T-cell (primary cell): ENCODE data around the gene SNAPC2. TPM values are rescaled to one million over a fixed set of nuclear protein-coding genes. Genes with fewer than 3 reads are reported as not detected.

Experiments used
- ATAC-seq, 4 experiments: fragments of 200-7000 bp in 3 of 4; fragments of 150-1000 bp in 1 of 4; cut with Tn5 transposase; replicated peaks in 1 of 4; 1 replicate in 3 of 4; 2 replicates in 1 of 4; pipeline ENCODE4 v1.10.0; 2021; ENCODE audit warnings: moderate library complexity in 3 of 4, mild to moderate bottlenecking in 2 of 4, moderate number of reproducible peaks in 1 of 4
- CTCF ChIA-PET, 2 donors: fragments of 300-600 bp; sonication (Branson Sonifier 250); formaldehyde crosslinking; loops; one replicate each; lab custom pipeline; 2022; ENCODE audit warnings: antibody characterized with exemption in 2 of 2; lab: Charles Lee
- POLR2A ChIA-PET, 2 donors: fragments of 300-600 bp; sonication (Branson Sonifier 250); formaldehyde crosslinking; loops; one replicate each; lab custom pipeline; 2022; ENCODE audit warnings: antibody characterized with exemption in 2 of 2; lab: Charles Lee
- DNase-seq, 35 experiments: peaks; one replicate each; pipeline versions ENCODE4 v3.0.0 to v3.0.0-alpha.2; 2013 to 2023
- H3K27ac ChIP-seq: one replicate; pipeline ENCODE4 v1.5.1; 2013; ENCODE audit warnings: low read length
- H3K27me3 ChIP-seq, 2 experiments: replicated peaks in 1 of 2; 1 replicate in 1 of 2; 2 replicates in 1 of 2; pipeline versions ENCODE4 v1.6.1 to v1.7.0; 2013; ENCODE audit warnings: low read length in 1 of 2, mixed read lengths in 1 of 2; ENCODE audit not compliant: control insufficient read depth in 2 of 2, insufficient read depth in 2 of 2; ENCODE audit errors: extremely low read depth in 1 of 2
- H3K36me3 ChIP-seq, 2 donors: 1 replicate in 1 of 2; 2 replicates in 1 of 2; pipeline versions ENCODE4 v1.6.1 to v1.7.0; 2013; ENCODE audit warnings: low read length in 1 of 2; ENCODE audit not compliant: control insufficient read depth in 2 of 2, insufficient read depth in 1 of 2; ENCODE audit errors: extremely low read depth in 1 of 2
- H3K4me1 ChIP-seq, 2 experiments: 1 replicate in 1 of 2; 2 replicates in 1 of 2; pipeline versions ENCODE4 v1.6.1 to v1.7.0; 2013; ENCODE audit warnings: low read length in 2 of 2, mixed read lengths in 1 of 2; ENCODE audit not compliant: insufficient read depth in 2 of 2, control insufficient read depth in 1 of 2; ENCODE audit errors: extremely low read depth in 1 of 2
- H3K4me3 ChIP-seq, 2 donors: 1 replicate in 1 of 2; 2 replicates in 1 of 2; pipeline versions ENCODE4 v1.5.1 to v1.7.0; 2013; ENCODE audit warnings: mild to moderate bottlenecking in 2 of 2, low read length in 1 of 2, moderate library complexity in 1 of 2; ENCODE audit not compliant: control insufficient read depth in 1 of 2; ENCODE audit errors: extremely low read depth in 1 of 2
- H3K9me3 ChIP-seq: 2 replicates; pipeline ENCODE4 v1.7.0; 2013
- H3K27ac Mint-ChIP-seq, 2 donors: one replicate each; pipeline ENCODE4 v1.8.0; 2020 to 2021; ENCODE audit warnings: mild to moderate bottlenecking in 2 of 2, mixed read lengths in 2 of 2
- H3K27me3 Mint-ChIP-seq, 2 donors: one replicate each; pipeline ENCODE4 v1.8.0; 2021 to 2022; ENCODE audit warnings: mixed read lengths in 2 of 2
- H3K36me3 Mint-ChIP-seq: one replicate; pipeline ENCODE4 v1.8.0; 2021; ENCODE audit warnings: mixed read lengths
- H3K4me1 Mint-ChIP-seq, 3 donors: one replicate each; pipeline ENCODE4 v1.8.0; 2020 to 2022; ENCODE audit warnings: mixed read lengths in 3 of 3, mild to moderate bottlenecking in 1 of 3
- H3K4me3 Mint-ChIP-seq, 3 donors: one replicate each; pipeline ENCODE4 v1.8.0; 2020 to 2022; ENCODE audit warnings: mild to moderate bottlenecking in 3 of 3, mixed read lengths in 3 of 3, moderate library complexity in 3 of 3
- H3K9me3 Mint-ChIP-seq, 3 donors: one replicate each; pipeline ENCODE4 v1.8.0; 2020 to 2022; ENCODE audit warnings: mixed read lengths in 3 of 3
- WGBS: methylation state at CpG from one replicate; pipeline ENCODE4 v1.1.5; 2013; ENCODE audit warnings: missing lambda C conversion rate; ENCODE audit not compliant: insufficient coverage; 5-methylcytosine and 5-hydroxymethylcytosine counted together
- total RNA-seq, 35 experiments: library from RNA in 6 of 35; stranded (reverse) in 6 of 35; fragments of 120-200 nt in 1 of 35; gene quantifications; one replicate each; pipeline versions ENCODE4 v1.2.1 to v1.2.4 and lab custom pipeline; 2013 to 2026

SNAPC2 gene
- total RNA-seq, 5 donors from 2014 or later (not counting 1 experiment from before 2014, with no cell fraction given): 9.0 to 22.9 (median 18.6) TPM

DNA sequence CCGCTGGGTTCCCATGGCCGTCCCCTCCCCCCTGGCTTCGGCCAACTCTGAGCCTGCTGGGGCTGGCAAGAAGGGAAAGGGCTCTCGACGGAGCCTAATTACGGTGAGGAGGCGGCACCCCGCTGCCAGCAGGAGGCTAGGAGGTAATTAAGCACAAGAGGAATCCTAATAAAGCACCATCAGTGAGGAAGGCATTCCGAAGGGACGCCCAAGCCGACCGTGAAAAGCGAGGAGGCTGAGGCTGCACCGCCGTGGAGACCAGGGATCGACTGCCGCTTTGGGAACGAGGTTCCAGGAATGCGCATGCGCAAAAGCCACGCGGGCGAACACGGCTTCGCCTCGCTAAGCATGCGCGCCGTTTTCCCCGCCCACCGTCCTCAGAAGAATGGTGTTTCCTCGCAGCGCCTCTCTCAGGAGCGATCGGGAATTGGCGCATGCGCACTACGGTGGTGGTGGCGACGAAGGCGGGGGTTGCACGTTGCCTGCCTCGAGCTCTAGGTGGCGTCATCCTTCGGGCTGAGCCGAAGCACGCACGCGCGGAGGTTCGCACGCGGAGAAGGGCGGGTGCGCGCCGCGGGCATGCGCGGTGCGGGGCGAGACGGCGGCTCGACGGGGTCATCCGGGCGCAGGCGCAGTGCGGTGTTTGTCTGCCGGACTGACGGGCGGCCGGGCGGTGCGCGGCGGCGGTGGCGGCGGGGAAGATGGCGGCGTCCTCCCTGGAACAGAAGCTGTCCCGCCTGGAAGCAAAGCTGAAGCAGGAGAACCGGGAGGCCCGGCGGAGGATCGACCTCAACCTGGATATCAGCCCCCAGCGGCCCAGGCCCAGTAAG is 16.7 kb upstream of the SNAPC2 start, which contains the start of gene MAP2K7:
Gene MAP2K7, plus strand, starts transcription at position 634 of the 830 bp plus-strand sequence. Its CDS starts 68 bp downstream, at position 702.
- ATAC-seq (peak; percentile 85 to 92 (median 90)), DNase-seq (peak; percentile 98 to 100 (median 100))
- H3K27ac ChIP-seq: peak within 1 kb of the TSS; percentile 84
- Mint-ChIP-seq H3K9me3 (no peaks in the 10 kb centered on the region), H3K27ac (peak within 1 kb of the TSS; percentile 87 to 90), H3K4me1 (peaks cover 27 to 32% (median 31%) of the 10 kb centered on the region in 3 donors), H3K36me3 (peaks cover 7% of the 10 kb centered on the region), H3K4me3 (peak within 1 kb of the TSS; percentile 83 to 88 (median 87)), H3K27me3 (no peaks in the 10 kb centered on the region)
- peaks cover 6 to 49% of the 10 kb centered on the region in 2 experiments for H3K4me1 ChIP-seq
- H3K36me3 ChIP-seq: peaks cover 3 to 15% of the 10 kb centered on the region in 2 donors
- WGBS: under 1% methylated on average over 78 of the region's 89 CpGs
- H3K27me3 ChIP-seq: peaks cover 0 to 11% of the 10 kb centered on the region in 2 experiments
- ChIA-PET CTCF (interaction anchor here (0.6 to 1.3 kb wide), 12 partner anchors 14 to 335 kb away, joined by 3 to 28 read pairs (median 6); partner anchors contain the start of genes PET100 (in 1 of the 2), SNAPC2 (in 1 of the 2), TIMM44 (in 1 of the 2) and TRAPPC5 (in 1 of the 2)), POLR2A (interaction anchor here (0.5 to 1.5 kb wide), 4 partner anchors 13 to 1014 kb away, joined by 3 to 9 read pairs (median 6); partner anchors contain the start of gene SNAPC2 (in 1 of the 2))
- no peaks in the 10 kb centered on the region for H3K9me3 ChIP-seq
- H3K4me3 ChIP-seq: peak within 1 kb of the TSS; percentile 77 to 82

DNA sequence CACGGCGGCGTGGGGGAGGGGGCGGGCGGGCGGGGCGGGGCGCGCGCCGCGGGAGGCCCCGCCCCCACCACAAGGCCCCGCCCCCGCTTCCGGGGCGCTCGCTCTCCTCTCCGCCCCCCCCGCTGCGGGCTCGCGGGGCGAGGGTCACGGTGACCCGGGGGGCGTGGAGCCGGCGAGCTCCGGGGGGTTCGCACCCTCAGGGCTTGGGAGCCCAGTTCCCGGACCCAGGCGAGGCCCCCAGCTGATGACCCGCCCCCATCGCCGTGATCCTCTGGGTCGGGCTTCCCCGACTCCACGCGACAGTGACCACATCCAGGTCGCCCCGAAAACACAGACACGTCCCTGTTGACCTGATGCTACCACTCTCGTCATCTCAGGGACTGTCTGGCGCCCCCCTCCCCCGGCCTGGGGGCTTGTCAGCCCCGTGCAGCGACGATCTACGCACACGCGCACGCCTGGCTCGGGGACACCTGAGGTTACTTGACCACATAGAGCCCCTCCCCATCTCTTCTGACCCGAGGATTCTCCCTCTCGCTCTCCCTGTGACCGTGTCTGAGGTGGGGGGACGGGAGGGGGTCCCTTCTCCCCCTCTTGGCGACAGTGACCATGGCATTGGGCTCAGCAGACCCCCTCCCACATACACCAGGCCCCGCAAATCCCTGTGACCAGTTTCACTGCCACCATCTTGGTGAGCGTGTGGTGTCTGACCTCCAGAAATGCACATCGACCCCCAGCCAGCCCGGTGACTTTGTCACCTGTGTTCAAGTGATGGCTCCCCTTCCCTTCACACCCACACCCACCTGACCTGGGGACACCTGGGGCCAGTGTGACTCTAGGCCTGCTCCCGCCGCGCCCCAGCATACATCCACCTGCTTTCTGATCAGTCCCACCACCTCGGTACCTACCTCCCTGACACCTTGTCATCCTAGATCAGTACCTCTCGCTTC is 15.8 kb upstream of the SNAPC2 start:
- Mint-ChIP-seq H3K27ac (peak overlapping the region; percentile 61 to 78), H3K27me3 (no peaks in the 10 kb centered on the region), H3K4me1 (peaks cover 27 to 32% (median 31%) of the 10 kb centered on the region in 3 donors), H3K36me3 (peaks cover 7% of the 10 kb centered on the region), H3K9me3 (no peaks in the 10 kb centered on the region), H3K4me3 (peak overlapping the region; percentile 83 to 88 (median 87))
- peaks cover 6 to 55% of the 10 kb centered on the region in 2 experiments for H3K4me1 ChIP-seq
- DNase-seq (peak in 31 of 35 experiments; percentile 67 to 89 (median 78)), ATAC-seq (peak; percentile 67 to 77 (median 70))
- peaks cover 6 to 15% of the 10 kb centered on the region in 2 donors for H3K36me3 ChIP-seq
- no peaks in the 10 kb centered on the region for H3K9me3 ChIP-seq
- CTCF ChIA-PET: interaction anchor here in 1 of 2 donors (0.5 to 1.3 kb wide), 11 partner anchors 13 to 336 kb away, joined by 3 to 28 read pairs (median 6); partner anchors contain the start of genes PET100, SNAPC2, TIMM44 and TRAPPC5
- 16% methylated on average over 43 of the region's 68 CpGs for WGBS
- peaks cover 0 to 10% of the 10 kb centered on the region in 2 experiments for H3K27me3 ChIP-seq
- POLR2A ChIA-PET: interaction anchor here (0.5 to 1.5 kb wide), 4 partner anchors 12 to 1015 kb away, joined by 3 to 9 read pairs (median 6); partner anchors contain the start of gene SNAPC2 (in 1 of the 2)
- H3K4me3 ChIP-seq: peak overlapping the region; percentile 77 to 82
- peak overlapping the region; percentile 84 for H3K27ac ChIP-seq

DNA sequence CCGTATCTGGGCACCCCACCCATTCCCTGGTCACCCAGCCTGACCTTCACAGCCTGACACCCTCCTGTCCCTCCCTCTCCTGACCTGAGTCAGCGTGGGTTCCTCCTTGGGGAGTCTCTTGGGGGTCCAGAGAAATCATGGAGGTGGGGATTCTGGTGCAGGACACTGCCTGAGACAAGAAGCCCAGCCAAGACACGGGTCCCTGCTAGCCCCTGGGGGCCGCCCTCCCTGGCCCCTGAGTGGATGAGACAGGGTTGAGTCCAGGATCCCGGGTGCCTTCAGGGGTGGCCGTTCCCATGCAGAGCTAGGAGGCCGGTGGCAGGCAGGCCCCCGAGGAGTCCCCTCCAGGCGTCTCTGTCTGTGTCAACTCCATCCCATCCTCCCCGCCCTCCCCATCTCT is 14.9 kb upstream of the SNAPC2 start:
- Mint-ChIP-seq H3K36me3 (peaks cover 7% of the 10 kb centered on the region), H3K4me3 (peak overlapping the region; percentile 83 to 88 (median 85)), H3K4me1 (peaks cover 27 to 32% (median 31%) of the 10 kb centered on the region in 3 donors), H3K27me3 (no peaks in the 10 kb centered on the region), H3K9me3 (no peaks in the 10 kb centered on the region), H3K27ac (peak overlapping the region; percentile 61 to 78)
- H3K27ac ChIP-seq: peak overlapping the region; percentile 84
- H3K36me3 ChIP-seq: peaks cover 11 to 21% of the 10 kb centered on the region in 2 donors
- DNase-seq (no peak), ATAC-seq (no peak)
- peaks cover 0 to under 1% of the 10 kb centered on the region in 2 experiments for H3K27me3 ChIP-seq
- no peaks in the 10 kb centered on the region for H3K9me3 ChIP-seq
- WGBS: 83% methylated on average over 1 of the region's 10 CpGs
- ChIA-PET CTCF (no interaction called here), POLR2A (no interaction called here)
- H3K4me1 ChIP-seq: peaks cover 6 to 55% of the 10 kb centered on the region in 2 experiments
- H3K4me3 ChIP-seq: peak overlapping the region in 1 of 2 donors; percentile 77

DNA sequence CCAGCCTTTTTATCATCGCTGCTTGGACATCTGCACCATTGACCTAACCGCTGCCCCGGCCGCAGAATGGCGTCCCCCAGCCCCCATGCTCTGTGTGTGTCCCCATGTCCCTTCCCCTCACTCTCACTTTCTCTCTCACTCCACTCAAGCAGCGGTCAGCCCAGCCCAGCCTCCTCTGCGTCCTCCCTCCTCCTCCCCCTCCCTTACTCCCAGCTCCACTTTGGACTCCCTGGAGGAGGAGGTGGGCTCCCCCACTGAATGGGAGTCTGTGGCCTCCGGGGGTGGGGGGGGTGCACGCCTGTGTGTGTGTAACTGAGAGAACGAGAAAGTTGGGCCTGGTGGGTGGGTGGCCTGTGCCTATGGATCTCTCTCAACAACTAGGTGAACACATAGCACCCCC is 14.3 kb upstream of the SNAPC2 start:
- Mint-ChIP-seq H3K36me3 (peaks cover 13% of the 10 kb centered on the region), H3K27me3 (no peaks in the 10 kb centered on the region), H3K9me3 (no peaks in the 10 kb centered on the region), H3K4me3 (peak overlapping the region; percentile 56 to 88 (median 73)), H3K4me1 (peaks cover 27 to 32% (median 31%) of the 10 kb centered on the region in 3 donors), H3K27ac (no peak overlapping the region)
- peaks cover 6 to 55% of the 10 kb centered on the region in 2 experiments for H3K4me1 ChIP-seq
- ChIA-PET CTCF (no interaction called here), POLR2A (no interaction called here)
- H3K9me3 ChIP-seq: no peaks in the 10 kb centered on the region
- no peaks in the 10 kb centered on the region for H3K27me3 ChIP-seq
- no peak for ATAC-seq
- no peak overlapping the region for H3K27ac ChIP-seq
- no CpG with 5 or more reads among the region's 10 CpGs for WGBS
- DNase-seq: no peak
- H3K4me3 ChIP-seq: no peak overlapping the region
- peaks cover 17 to 26% of the 10 kb centered on the region in 2 donors for H3K36me3 ChIP-seq

DNA sequence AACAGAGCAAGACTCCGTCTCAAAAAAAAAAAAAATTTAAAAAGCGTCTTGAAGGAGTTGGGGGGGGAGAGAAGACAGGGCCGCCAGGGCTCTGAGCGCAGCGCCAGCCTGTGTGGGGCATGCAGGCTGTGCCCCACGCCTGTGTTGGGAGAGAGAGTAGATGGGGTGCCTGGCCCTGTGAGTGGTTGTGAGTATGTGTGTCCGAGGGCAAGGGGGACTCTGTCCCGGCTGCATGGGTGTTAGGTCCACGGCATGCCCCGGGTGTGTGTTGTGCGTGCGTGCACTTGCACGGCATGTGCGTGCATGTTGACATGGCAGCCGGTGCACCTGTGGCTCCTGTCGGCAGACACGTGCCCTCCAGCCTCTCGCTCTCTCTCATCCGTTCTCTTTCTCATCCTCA is 13.0 kb upstream of the SNAPC2 start:
- Histone ChIP-seq H3K4me3 (no peak overlapping the region), H3K36me3 (peaks cover 21 to 39% of the 10 kb centered on the region in 2 donors), H3K4me1 (peaks cover 6 to 55% of the 10 kb centered on the region in 2 experiments), H3K27me3 (no peaks in the 10 kb centered on the region), H3K9me3 (no peaks in the 10 kb centered on the region), H3K27ac (no peak overlapping the region)
- H3K4me3 Mint-ChIP-seq: no peak overlapping the region
- DNase-seq (no peak), ATAC-seq (no peak)
- no peaks in the 10 kb centered on the region for H3K27me3 Mint-ChIP-seq
- H3K4me1 Mint-ChIP-seq: peaks cover 27 to 32% (median 29%) of the 10 kb centered on the region in 3 donors
- peaks cover 21% of the 10 kb centered on the region for H3K36me3 Mint-ChIP-seq
- ChIA-PET CTCF (no interaction called here), POLR2A (no interaction called here)
- H3K27ac Mint-ChIP-seq: no peak overlapping the region
- H3K9me3 Mint-ChIP-seq: no peaks in the 10 kb centered on the region
- WGBS: over 99% methylated on average over 13 of the region's 19 CpGs
